HTERT RPE-1 (cell line): ENCODE measurements around the gene ACOD1.
"Not testable (repeated sequence)": the region's sequence is repeated elsewhere in the genome, so short reads cannot be mapped to it uniquely, and the experiment has no call there.

Experiments used
- in situ Hi-C: fragments of 300-500 bp; cut with MboI; formaldehyde crosslinking; loops from 4 replicates; pipeline ENCODE4 v1.14.3; 2020; ENCODE audit warnings: low sequenced_read_pairs

The ACOD1 gene

DNA sequence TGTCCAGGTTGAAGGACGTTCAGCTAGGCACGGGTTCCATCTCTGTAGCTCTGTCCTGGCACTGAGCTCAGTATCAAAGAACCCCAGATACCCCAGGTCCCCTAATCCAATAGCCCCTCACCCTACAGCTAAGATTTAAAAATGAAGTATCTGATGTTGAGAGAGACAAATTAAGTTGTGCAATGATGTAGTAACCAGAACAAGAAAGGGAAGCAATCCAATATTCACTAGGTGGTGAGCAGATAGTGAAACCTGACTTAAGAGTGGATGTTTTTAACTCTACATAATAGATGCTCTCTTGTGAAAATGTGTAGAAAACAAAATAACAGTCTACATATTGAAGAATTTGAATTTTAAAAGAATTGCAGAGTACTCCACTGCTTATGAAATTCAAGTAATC, 1.8 kb downstream of the ACOD1 start:
- in situ Hi-C loops, result no loop called here

DNA sequence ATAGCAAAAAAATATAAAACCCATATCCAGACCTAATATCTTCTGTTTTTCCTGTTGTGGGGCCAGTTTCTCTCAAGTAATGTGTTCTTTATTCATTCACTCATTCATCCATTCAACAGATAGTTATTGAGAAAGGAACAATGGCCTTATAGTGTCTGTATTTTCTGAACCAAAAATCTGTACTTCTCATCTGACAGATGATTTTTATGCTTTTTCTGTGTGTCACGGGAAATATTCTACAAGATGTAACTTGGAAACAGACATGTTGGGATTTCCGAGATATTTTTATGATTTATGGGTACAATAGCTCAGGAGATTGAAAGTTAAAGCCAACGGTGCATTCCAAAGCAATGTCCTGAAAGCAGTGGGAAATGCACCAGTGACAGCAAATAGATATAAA, 5.7 kb downstream of the ACOD1 start:
- in situ Hi-C loops, result no loop called here

DNA sequence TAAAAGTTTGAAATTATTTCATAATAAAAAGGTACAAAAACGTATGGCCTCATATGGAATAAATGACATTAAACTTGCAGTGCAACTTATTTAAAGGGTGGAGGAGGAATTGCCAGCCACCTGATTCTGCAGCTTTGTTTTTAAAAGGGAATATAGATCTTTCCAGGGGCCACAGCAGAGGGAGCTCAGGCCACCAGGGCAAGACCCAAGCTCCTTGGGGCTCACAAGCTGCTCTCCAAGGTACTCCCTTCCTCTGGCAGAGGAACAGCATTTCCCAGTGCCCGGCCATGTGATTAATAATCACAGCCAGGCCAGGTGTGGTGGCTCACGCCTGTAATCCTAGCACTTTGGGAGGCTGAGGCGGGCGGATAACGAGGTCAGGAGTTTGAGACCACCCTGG, 6.2 kb downstream of the ACOD1 start:
- in situ Hi-C loops, result no loop called here

DNA sequence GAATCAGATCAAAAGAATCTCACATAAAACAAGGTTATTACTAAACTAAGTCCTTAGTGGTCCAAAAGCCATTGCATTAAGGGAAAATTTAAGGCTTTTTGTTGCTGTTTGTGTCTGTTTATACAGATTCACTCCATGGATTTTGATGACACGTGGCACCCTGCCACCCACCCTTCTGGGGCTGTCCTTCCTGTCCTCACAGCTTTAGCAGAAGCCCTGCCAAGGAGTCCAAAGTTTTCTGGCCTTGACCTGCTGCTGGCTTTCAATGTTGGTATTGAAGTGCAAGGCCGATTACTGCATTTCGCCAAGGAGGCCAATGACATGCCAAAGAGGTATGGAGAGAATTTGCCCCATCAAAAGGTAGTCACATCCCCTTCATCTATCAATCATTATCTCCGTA, 6.9 kb downstream of the ACOD1 start:
- in situ Hi-C loops, result no loop called here

DNA sequence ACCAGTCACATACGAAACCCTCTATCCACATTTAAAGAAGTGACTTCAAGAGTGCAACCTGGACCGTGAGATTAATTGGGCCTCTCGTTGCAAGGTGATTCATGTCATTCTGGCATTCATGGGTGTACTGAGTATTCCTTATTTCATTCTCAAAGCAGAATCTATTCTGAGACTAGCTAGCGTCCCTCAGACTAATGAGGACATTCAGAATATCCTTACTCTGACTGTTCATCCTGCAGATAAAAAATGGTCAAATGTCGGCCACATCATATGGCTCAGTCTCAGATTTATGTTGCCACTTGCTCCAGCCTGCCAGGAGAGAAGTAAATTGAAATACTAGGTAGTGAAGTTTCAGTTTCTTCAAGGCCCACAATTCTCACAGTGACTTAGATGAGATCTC, 7.3 kb downstream of the ACOD1 start:
- in situ Hi-C loops, result no loop called here

DNA sequence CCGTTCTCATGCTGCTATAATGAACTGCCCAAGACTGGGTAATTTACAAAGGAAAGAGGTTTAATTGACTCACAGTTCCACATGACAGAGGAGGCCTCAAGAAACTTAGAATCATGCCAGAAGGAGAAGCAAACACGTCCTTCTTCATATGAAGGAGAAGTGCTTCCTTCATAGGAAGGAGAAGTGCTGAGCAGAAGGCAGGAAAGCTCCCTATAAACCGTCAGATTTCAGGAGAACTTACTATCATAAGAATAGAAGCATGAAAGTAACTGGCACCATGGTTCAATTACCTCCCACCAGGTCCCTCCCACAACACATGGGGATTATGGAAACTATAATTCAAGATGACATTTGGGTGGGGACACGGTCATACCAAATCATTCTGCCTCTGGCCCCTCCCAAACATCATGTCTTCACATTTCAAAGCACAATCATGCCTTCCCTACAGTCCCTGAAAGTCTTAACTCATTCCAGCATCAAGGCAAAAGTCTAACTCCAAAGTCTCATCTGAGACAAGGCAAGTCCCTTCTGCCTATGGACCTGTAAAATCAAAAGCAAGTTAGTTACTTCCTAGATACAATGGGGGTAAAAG, 10.6 kb downstream of the ACOD1 start:
- in situ Hi-C loops, result no loop called here

DNA sequence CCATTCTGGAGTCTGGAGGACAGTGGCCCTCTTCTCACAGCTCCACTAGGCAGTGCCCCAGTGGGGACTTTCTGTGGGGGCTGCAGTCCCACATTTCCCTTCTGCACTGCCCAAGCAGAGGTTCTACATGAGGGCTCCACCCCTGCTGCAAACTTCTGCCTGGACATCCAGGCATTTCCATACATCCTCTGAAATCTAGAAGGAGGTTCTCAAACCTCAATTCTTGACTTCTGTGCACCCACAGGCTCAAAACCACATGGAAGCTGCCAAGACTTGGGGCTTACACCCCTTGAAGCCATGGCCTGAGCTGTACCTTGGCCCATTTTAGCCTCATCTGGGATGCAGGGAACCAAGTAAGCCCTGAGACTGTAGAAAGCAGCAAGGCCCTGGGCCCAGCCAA, 11.4 kb downstream of the ACOD1 start:
- in situ Hi-C loops, result not testable (repeated sequence)

DNA sequence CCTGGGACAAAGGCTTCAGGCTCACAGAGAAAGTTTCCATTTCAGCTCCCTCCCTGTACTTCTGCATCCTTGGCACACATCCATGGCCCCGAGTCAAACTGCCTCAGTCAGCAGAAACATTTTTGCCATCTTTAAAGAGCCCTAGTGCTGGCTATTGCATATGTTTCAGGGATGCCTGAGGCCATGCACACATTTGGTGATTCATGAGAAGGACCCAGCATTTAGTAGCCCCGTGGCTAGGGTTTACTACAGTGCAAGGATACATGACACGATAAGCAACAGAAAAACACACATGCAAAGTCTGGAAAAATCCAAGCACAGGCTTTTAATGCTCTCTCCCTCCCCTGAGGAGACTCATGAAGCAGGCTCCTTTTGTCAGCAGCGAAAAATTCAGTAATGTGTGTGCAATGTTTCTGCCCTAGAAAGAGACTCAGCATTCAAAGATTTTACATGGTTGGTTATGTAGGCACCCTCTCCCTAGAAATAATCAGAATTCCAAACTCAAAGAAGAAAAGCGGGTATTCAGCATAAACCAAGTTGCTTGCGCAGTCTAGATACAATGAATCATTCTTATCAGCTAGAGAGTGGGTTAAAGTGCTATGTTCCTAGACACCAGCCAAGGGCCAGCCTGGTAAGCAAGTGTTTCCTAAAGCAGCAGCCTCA, 17.6 kb downstream of the ACOD1 start:
- in situ Hi-C loops, result no loop called here

DNA sequence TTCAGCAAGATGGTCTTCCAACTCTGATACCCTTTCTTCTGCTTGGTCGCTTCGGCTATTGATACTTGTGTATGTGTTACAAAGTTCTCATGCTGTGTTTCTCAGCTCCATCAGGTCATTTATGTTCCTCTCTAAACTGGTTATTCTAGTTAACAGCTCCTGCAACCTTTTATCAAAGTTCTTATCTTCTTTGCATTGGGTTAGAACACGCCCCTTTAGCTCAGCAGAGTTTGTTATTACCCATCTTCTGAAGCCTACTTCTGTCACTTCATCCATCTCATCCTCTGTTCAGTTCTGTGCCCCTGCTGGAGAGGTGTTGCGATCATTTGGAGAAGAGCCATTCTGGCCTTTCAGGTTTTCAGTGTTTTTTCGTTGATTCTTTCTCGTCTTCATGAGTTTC, 18.7 kb downstream of the ACOD1 start:
- in situ Hi-C loops, result no loop called here

DNA sequence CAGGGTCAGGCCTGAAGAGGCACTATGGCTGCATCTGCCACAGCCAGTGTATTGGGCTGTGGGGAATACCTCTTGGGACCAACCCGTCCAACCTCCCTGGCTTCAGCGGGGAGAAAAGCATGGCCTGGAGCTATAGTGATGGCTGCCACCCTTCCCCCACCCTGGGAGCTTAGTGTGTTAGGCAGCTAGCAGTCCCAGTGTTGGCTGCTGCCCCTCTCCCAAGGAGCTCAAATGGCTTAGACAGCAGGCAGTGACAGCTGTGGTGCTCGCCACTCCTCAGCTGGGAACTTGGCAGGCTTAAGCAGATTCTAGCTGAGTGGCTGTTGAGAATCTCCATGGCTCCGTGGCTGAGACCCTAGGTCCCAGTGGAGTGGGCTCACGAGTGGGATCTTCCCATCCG, 19.7 kb downstream of the ACOD1 start:
- in situ Hi-C loops, result no loop called here

DNA sequence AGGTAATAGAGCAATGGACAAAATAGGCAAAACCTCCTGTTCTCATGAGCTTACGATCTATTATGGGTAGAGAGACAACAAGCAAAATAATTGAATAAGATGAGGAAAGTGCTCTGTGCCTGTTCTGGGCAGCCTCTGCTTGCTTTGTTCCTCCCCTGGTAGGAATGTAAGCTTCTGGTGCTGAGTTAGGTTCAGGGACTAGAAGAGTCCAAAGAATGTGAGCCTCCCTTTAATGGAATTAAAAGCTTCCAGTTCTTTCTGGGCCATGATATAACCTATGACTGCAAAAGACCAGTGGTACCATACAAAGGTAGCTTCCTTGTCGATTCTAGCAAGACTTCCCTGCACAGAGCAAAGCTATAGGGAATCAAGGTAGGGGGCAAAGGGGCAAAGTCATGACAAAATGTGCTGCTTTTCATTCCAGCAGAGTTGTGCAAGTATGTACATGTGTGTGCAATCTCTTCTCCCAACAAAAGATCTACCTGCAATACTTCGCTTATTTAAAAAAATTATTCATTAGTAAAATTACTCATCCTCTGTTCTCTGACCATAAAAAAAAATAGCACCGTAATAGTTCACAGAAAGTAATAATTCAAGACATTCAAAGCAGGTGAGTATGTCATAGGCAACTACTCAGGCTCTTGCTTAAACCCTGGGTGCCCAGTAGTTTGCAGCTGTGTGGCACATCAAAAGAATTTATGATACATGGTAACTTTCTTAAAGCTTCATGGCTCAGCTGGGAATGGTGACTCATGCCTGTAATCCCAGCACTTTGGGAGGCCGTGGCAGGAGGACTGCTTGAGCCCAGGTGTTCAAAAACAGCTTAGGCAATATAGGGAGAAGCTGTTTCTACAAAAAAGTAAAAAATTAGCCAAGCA, 21.4 kb downstream of the ACOD1 start:
- in situ Hi-C loops, result no loop called here

DNA sequence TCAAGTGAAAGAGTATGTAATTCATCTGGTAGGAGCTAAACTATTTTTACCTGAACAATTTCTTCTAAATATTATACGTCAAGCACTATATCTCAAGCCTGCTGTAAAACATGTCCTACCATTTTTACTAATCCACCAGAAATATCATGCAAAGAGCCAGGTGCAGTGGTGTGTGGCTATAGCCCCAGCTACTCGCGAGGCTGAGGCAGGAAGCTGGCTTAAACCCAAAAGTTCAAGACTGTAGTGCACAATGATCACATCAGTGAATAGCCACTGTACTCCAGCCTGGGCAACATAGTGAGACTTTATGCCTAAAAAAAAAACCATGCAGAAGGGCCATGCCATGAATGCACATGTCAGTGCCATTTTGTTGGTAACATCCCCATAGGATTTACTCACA, 22.9 kb downstream of the ACOD1 start:
- in situ Hi-C loops, result no loop called here

DNA sequence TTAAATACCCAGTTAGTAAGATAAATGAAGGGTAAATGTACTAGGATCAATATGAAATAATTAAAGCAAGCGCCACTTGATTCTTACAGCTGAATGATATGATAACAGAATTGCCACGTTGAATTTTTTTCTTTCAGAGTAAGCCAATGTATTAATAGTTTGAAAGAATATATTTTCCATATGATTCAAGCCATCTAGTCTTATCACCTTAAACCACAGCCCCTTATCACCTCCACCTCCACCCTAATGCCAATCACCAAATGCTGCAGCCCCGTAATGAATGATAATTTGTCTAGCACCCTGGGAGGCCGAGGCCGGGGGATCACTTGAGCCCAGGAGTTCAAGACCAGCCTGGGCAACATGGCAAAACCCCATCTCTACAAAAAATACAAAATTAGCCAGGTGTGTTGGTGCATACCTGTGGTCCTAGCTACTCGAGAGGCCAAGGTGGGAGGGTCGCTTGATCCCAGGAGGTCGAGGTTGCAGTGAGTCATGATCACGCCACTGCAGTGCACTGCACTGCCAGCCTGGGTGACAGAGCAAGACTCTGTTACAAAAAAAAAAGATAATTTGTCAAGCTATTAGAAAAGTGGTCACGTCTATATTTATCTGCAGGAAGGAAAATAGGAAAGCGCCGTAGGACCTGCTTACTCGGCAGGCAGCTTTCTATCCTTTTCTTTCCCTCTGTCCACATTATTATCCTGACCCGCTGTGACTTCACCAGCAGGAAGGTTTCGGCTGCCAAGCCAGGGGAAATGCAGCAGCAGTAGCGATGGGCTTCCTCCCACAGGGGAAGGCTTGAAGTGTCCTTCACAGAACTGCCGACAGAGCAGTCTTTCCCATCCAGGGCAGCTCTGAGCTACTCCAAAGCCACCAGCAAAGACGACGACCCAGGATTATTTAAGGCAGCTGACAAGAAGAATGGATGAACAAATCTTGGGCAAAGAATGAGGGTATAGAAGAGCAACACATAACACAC, 23.8 kb downstream of the ACOD1 start:
- in situ Hi-C loops, result no loop called here

DNA sequence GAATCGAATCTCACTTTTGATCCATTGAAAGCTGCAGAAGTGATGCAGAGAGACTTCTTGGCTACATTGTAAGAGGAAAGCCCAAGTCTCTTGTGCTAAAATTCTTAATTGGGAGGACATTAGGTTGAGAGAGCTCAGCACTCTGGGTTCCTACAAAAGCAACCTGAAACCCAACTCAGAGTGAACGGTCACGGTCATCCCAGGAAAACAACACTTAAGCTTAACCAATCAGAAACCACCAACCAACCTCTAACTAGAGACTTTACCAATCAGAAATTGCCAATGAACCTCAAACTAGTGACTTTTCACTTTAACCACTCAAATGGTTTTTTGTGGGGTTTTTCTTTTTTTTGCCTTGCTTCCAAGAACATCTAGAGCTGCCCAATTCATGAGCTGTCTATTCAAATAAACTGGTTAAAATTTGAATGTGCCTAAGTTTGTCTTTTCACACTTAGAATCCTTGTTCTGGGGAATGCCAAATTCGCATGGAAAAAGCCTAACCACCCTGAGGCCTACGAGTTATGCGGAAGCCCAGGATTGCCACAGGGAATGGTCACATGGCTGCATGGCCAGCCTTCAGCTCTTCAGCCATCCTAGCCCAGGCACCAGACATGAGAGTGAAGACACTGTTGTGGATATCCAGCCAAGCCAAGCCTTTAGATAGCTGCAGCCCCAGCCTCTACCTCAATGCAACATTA, 25.8 kb downstream of the ACOD1 start:
- in situ Hi-C loops, result no loop called here

DNA sequence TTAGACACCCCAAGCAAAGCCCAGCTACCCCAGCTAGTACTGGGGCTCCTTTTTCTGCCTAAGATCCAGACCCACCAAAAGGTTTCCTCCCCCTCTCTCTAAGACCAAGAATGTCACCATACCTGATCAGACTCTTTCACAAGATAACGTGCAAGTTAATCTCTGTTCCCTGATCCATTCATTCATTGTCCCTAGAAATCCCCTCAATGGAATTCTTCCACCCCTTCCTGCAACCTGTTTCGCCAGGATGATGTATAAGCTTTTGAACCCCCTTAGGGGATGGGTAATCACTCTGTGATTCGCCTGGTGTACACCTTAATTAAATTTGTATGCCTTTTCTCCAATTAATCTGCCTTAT, 26.3 kb downstream of the ACOD1 start:
- in situ Hi-C loops, result no loop called here

DNA sequence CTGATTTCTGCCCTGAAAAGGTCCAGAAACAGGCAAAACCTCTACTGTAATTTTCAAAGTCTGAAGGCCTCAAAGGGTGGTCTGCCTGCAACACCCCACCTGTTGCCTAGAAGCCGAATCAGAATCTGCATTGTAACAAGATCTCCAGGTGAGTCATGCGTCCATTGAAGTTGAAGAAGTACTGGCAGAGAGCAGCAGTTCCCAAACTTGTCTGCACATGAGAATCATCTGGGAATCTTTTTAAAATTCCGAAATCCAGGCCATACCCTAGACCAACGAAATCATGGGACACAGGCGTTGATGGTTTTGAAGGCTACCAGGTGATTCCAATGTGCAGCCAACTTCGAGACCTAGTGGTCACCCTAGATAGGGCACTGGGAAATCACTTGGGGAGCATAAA, 27.6 kb downstream of the ACOD1 start:
- in situ Hi-C loops, result no loop called here

DNA sequence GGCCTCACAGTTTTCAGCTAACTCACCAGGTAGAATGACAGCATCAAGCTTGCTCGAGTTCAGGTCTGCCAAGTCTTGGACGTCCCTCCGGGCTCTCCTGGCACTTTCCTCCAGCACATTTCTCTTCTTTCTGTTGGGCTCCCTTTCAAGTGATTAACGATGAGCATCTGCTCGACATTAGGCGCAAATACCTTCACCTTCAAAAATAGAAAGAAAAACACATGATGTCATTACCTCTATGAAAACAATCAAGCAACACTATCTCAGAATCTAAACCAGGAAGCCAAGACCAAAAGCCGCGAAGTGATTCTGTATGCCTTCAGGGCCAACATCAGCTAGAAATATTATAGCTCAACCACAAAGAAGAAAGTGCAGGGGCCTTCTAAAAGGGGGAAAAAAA, 28.2 kb downstream of the ACOD1 start:
- in situ Hi-C loops, result no loop called here

DNA sequence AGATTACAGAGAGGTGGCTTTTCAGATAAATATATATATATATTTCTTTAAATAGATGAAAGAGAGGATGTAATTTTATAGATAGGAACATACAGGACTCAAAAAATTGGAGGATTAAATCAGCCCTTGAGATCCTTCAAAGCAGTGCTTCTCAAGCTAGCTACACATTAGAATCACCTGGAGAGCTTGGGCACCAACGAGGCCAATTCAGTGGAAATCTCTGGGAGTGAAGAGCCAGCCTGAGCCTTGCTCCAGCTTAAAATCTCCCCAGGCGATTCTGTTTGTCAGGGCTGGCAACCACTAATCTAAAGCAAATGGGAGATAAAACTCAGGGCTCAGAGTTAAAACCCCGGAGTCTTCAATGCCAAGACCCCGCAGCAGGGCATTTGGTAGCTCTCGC, 28.6 kb downstream of the ACOD1 start:
- in situ Hi-C loops, result no loop called here

DNA sequence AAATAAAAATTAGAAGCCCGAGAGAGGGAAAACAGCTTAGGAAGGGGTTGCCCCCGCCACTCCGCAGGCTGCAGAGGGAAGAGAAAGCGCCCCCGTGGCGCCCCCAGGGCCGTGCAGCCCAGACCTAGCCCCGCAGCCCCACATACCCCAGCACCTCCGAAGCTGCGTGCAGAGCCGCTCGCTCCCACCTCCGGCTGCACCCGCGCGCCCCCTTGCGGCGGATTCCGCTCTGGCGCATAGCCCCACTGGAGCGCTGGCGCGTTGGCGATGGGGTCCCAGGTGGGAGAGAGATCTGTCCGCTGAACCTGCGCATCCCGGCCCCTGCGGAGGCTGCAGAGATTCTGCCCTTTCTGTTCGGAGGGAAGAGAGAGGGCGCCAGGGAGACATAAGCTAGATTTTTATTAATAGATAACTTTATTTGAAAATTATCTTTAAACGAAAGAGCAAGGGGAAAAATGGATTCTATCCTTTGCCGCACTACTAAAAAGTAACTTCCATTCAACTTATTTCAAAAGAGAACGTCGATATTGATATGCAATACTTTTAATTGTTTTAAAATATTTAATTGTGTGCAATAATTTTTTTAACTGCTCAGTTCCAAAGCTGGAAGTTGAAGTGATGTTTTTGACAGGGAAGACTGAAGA, 31.9 kb downstream of the ACOD1 start:
- in situ Hi-C loops, result no loop called here

DNA sequence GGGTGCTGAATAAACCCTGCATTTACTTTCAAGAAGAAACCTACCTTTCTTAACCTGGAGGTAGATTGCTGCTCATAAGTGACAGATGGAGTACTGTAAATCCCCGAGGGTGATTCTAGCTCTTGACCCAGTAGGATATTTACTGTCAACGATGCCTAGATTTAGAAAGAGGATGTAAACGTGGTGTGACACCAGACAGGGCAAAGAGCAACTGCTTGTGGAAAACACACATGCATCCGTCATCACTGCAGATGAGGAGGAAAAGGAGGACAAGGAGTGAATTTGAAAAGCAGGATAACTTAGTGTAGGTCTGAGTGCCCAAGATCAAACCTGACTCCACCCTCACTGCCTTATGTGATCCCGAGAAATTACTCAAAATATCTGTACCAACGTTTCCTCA, 33.8 kb downstream of the ACOD1 start:
- in situ Hi-C loops, result no loop called here
